ENCODE data around the gene PRC1. TPM values are rescaled to one million over a fixed set of nuclear protein-coding genes. Genes with fewer than 3 reads are reported as not detected.

Gene PRC1
- total RNA-seq, 1 experiment from 2014 or later, result 75.7 TPM

GRCh38 chr15:90959028-90959595 lies 35.2 kb downstream of the PRC1 start:
- Histone ChIP-seq H4K20me1 (ENCODE audit: control insufficient read depth, insufficient read depth, insufficient read length) (no peaks in the 10 kb centered on the region), H2BK5ac (ENCODE audit: insufficient read length, low read length) (no peak overlapping the region), H2AFZ (ENCODE audit: low read length) (no peak overlapping the region), H3K18ac (ENCODE audit: insufficient read length, low read depth, low read length) (no peak overlapping the region), H3K79me1 (ENCODE audit: insufficient read depth, low read depth, low read length, poor library complexity, severe bottlenecking) (no peaks in the 10 kb centered on the region), H4K5ac (ENCODE audit: insufficient read length, low read depth, low read length) (no peak overlapping the region), H3K4ac (ENCODE audit: low read depth, low read length) (no peak overlapping the region), H4K91ac (ENCODE audit: insufficient read length, low read depth, low read length) (no peak overlapping the region), H3T11ph (ENCODE audit: low read length) (no peak overlapping the region), H3K4me1 (ENCODE audit: insufficient read depth, low read length) (peaks cover 7% of the 10 kb centered on the region; the same call in 1 of the 2 replicates), H2AK5ac (ENCODE audit: insufficient read length, low read length) (no peak overlapping the region), H2BK12ac (ENCODE audit: insufficient read length, low read depth, low read length) (no peak overlapping the region), H3K23me2 (ENCODE audit: insufficient read length, low read depth, low read length, poor library complexity, severe bottlenecking) (peaks cover 15% of the 10 kb centered on the region), H3K27ac (ENCODE audit: insufficient read length, low read depth, low read length) (no peak overlapping the region), H3K27me3 (ENCODE audit: insufficient read depth, low read length) (no peaks in the 10 kb centered on the region), H3K14ac (ENCODE audit: insufficient read depth, low read length) (no peak overlapping the region), H3K56ac (ENCODE audit: insufficient read length, low read depth, low read length) (no peak overlapping the region), H4K8ac (replicated peaks; ENCODE audit: insufficient read length, low read depth, low read length) (no peak overlapping the region), H2BK15ac (ENCODE audit: low read depth, low read length) (no peak overlapping the region), H3K4me2 (ENCODE audit: insufficient read depth, insufficient read length, low read length) (no peak overlapping the region), H2BK120ac (ENCODE audit: low read depth, low read length, poor library complexity, severe bottlenecking) (no peak overlapping the region), H3K79me2 (ENCODE audit: insufficient read depth, low read length) (no peaks in the 10 kb centered on the region), H3K9ac (ENCODE audit: extremely low read depth, insufficient read length, low read length) (no peak overlapping the region), H3K23ac (ENCODE audit: insufficient read length, low read depth, low read length) (no peak overlapping the region), H3K9me3 (ENCODE audit: control insufficient read depth, low read depth, low read length) (no peaks in the 10 kb centered on the region), H2BK20ac (ENCODE audit: low read depth, low read length, poor library complexity, severe bottlenecking) (no peak overlapping the region)
- Mint-ChIP-seq H3K27ac (peak overlapping the region in 1 of 3 experiments; percentile 22; a peak in 1 of 7 replicates), H3K36me3 (ENCODE audit: insufficient read depth in 1 of 3, low read depth in 3 of 3) (peaks cover 8 to 49% (median 41%) of the 10 kb centered on the region in 3 experiments), H3K4me1 (peaks cover 15 to 16% of the 10 kb centered on the region in 2 experiments), H3K9me3 (no peaks in the 10 kb centered on the region), H3K4me3 (no peak overlapping the region), H3K27me3 (ENCODE audit: low read depth) (no peaks in the 10 kb centered on the region)
- no CpG with 5 or more reads among the region's 8 CpGs for WGBS (ENCODE audit: extremely low coverage, insufficient read length, low lambda C conversion rate)
- no peak for TF ChIP-seq CTCF (conservative IDR thresholded peaks at IDR 0.05)
- DNase-seq, result no peak

All from H9 (cell line).